OCI-LY7 (cell line): ENCODE results near the gene TSPAN8.

Experiments
- EZH2phosphoT487 ChIP-seq: fragments of 200-600 bp; sonication (generic); IDR thresholded peaks from 2 replicates; pipeline ENCODE4 v1.6.1; 2018; ENCODE audit warnings: low read depth, borderline replicate concordance, mild to moderate bottlenecking, mixed run types, antibody characterized with exemption, low read length, moderate library complexity, mixed read lengths
- TF ChIP-seq, protein P1 (sequence below): fragments of 200-600 bp; sonication (generic); conservative IDR thresholded peaks from 2 replicates; pipeline ENCODE4 v1.5.1; 2014; ENCODE audit warnings: mild to moderate bottlenecking, antibody characterized with exemption, low read length, moderate library complexity, mixed read lengths

DNA sequence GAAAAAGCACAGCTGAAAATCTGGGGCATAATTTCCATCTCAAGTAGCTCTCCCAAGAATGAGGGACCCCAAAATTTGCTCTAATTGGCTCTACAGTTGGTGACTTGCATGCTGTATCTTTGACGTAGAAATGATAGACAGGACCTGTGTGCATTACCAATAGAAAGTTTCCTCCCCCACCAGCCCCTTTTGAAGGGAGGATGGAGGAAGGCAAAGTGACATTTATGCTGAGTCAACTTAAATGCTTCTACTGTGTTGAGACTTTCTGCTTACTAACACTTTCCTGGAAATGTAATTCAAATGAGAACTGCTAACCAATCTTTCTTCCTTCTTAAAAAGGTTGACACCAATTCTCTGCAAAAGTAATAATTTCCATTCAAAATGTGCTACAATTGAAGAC, 31.9 kb downstream of the TSPAN8 start:
- TF ChIP-seq, protein P1, sequence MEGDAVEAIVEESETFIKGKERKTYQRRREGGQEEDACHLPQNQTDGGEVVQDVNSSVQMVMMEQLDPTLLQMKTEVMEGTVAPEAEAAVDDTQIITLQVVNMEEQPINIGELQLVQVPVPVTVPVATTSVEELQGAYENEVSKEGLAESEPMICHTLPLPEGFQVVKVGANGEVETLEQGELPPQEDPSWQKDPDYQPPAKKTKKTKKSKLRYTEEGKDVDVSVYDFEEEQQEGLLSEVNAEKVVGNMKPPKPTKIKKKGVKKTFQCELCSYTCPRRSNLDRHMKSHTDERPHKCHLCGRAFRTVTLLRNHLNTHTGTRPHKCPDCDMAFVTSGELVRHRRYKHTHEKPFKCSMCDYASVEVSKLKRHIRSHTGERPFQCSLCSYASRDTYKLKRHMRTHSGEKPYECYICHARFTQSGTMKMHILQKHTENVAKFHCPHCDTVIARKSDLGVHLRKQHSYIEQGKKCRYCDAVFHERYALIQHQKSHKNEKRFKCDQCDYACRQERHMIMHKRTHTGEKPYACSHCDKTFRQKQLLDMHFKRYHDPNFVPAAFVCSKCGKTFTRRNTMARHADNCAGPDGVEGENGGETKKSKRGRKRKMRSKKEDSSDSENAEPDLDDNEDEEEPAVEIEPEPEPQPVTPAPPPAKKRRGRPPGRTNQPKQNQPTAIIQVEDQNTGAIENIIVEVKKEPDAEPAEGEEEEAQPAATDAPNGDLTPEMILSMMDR, result no peak
- no peak for TF ChIP-seq EZH2phosphoT487
